GM18951 (cell line): ENCODE measurements around the gene PPM1H.
"Not testable (repeated sequence)": the region's sequence is repeated elsewhere in the genome, so short reads cannot be mapped to it uniquely, and the experiment has no call there.

ENCODE experiments used
- POLR2A ChIP-seq: IDR thresholded peaks from 4 replicates; pipeline ENCODE4 v1.6.1; 2011; ENCODE audit warnings: mild to moderate bottlenecking; ENCODE audit not compliant: insufficient read length, insufficient read depth; ENCODE audit errors: extremely low read depth
- in situ Hi-C: fragments of 300-500 bp; cut with MboI; formaldehyde crosslinking; loops from one replicate; pipeline ENCODE4 v1.12.0; 2022; ENCODE audit warnings: low sequenced_read_pairs, mixed read lengths, inconsistent platforms; ENCODE audit not compliant: unreplicated experiment

Gene PPM1H

GRCh38 chr12:62739266-62740015 lies 195.5 kb downstream of the PPM1H start:
- no peak for TF ChIP-seq POLR2A
- in situ Hi-C loops = no loop called here

DNA sequence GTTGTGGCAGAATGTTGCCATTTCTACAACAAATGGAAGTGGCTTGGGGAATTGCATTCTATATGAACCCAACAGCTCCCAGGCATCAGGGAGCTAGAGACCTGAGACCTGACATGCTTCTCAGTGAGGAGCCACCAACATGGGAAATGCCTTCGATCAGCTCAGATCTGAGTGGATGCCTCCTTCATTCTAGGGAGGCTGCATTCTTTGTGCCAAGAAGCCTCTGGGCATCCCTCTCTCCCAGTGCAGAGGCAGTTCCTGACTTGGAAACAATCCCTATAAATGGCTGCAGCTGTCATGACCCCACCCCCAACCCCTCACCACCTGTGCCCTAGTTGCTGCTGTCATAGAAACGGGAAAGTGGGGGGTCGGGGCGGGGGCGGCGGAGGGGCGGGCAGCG lies 196.3 kb downstream of the PPM1H start:
- in situ Hi-C loops = no loop called here
- TF ChIP-seq POLR2A = no peak

DNA sequence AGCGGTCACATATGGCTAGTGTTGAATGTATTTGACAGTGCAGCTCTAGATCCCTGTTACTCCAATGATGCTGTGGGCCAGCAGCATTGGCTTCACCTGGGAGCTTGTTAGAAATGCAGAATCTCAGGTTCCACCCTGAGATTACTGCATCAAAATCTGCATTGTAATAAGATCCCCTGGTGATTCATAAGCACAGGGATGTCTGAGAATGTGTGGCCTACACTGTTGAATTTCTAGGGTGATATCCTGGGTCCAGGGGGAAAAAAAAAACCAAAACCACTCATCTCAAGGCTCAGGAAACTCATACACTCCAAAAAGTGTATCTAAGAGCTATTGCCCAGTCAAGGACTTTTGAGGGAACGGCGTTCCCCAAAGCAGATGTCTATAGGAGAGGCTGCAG lies 196.8 kb downstream of the PPM1H start:
- in situ Hi-C loops = no loop called here
- TF ChIP-seq POLR2A = no peak

- TF ChIP-seq POLR2A = no peak
- in situ Hi-C loops = no loop called here
These were observed 197.3 kb downstream of the PPM1H start for GRCh38 chr12:62737615-62738014.

DNA sequence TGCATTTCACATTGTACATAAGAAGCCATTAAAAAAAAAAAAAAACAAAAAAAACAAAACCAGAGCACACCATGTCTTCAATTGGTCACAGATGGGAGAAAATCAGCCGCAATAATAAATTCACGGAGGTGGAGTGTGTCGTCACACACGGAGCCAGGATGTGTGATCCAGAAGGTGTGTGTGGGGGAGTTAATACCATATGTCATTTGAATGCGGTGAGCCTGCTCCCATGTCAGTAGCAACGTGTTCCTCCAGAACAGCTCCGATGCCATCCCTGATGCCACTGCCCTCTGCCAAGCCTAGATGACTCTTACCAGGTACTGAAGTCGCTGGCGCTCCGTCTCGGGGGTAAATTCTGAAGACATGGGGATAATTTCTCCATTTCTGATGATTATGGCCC lies 197.8 kb downstream of the PPM1H start:
- in situ Hi-C loops = no loop called here
- TF ChIP-seq POLR2A = no peak

- in situ Hi-C loops = no loop called here
- TF ChIP-seq POLR2A = no peak
These were observed 198.4 kb downstream of the PPM1H start for GRCh38 chr12:62736596-62736995.

GRCh38 chr12:62732861-62733427 lies 202.0 kb downstream of the PPM1H start:
- no peak for TF ChIP-seq POLR2A
- in situ Hi-C loops = no loop called here

- TF ChIP-seq POLR2A = no peak
- in situ Hi-C loops = no loop called here
These were observed 203.7 kb downstream of the PPM1H start for GRCh38 chr12:62731055-62731820.

DNA sequence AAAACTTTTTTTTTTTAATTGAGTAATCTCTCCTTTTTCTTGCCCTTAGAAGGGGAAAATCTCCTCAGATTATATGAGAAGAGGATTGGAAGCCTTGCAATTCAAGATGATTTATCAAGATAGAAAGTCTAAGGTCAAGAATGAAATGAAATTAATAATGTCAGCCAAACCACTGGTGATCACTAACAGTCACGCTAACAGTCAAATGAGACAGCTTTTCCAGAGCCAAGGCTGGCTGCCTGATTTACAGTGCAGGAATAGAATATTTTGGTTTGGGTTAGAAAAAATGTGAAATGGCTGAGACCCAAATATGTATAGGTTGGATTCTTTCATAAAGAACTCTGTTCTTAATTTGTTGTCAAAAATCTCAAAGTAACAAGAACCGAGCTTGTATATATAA lies 204.3 kb downstream of the PPM1H start:
- TF ChIP-seq POLR2A = no peak
- in situ Hi-C loops = no loop called here

DNA sequence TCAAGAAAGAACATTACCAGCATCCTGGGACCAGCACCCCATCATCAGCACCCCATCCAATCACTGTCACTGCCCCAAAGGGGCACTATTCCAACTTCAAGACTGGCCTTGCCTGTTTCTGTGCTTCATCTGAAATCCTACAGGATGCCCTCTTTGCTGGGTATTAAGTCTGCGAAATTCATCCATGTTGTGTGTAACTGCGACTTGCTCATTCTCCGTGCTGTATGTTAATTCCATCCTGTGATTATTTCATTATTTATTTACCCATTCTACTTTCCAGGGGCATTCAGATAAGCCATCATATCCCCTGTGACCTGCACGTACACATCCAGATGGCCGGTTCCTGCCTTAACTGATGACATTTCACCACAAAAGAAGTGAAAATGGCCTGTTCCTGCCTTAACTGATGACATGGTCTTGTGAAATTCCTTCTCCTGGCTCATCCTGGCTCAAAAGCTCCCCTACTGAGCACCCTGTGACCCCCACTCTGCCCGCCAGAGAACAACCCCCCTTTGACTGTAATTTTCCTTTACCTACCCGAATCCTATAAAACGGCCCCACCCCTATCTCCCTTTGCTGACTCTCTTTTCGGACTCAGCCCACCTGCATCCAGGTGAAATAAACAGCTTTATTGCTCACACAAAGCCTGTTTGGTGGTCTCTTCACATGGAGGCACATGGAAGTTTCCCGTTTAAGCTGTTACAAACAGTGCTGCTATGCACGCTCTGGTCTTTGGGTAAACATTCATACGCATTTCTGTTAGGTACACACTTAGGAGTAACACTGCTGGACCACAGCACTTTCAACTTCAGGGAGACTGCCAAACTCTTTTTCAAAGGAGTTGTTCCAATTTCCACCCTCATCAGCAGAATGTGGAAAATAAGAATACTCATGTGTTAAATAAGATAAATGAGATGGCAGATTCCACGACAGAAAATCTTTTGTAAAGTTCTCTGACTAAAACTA lies 205.1 kb downstream of the PPM1H start:
- in situ Hi-C loops = not testable (repeated sequence)

DNA sequence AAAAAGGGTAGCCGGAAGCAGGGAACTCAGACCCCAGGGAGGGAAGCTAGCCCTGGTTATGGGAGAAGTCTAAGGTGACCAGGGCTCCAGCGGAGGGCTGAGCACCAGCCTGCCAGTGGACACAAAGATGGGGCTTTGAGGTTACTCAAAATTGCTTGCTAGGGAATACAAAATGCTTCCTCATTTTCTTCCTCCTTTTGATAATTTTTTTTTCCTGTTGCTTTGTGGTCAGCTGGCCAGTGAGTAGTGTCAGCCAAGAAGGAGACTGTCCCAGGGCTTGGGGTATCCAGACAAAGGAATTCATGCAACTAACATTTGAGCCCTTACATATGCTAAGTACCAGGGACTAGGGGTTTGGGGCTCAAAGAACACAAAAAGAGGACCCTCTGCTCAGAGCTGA lies 206.2 kb downstream of the PPM1H start:
- TF ChIP-seq POLR2A = no peak

DNA sequence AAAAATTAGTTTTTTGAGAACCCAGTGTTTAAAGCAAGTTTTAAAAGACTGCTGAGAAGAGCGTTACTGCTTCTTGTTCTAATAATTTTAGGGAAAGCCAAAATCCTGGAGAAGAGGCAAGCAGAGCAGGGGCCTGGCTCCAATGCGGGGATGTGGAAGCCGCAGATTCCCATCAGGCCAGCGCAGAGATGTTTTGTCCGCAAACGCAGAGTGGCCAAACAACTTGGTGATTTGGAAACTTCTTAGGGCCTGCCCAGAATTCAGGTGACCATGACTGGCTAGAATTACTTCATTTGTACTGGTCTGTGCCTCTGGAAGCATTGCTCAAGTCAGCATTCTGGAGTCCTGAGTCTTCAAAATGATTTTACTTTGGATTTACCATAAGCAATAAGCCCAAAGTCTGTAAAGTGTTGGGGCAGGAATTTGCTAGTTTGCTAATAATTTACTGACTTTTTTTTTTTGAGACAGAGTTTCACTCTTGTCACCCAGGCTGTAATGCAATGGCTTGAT lies 208.4 kb downstream of the PPM1H start:
- in situ Hi-C loops = no loop called here
- TF ChIP-seq POLR2A = no peak

More for the DNA sequence above, 206.2 kb downstream of the PPM1H start:
- in situ Hi-C loops = no loop called here

GRCh38 chr12:62725781-62726180 lies 209.2 kb downstream of the PPM1H start:
- in situ Hi-C loops = no loop called here
- TF ChIP-seq POLR2A = no peak
